ENCODE measurements around the gene PDE12.

DNA sequence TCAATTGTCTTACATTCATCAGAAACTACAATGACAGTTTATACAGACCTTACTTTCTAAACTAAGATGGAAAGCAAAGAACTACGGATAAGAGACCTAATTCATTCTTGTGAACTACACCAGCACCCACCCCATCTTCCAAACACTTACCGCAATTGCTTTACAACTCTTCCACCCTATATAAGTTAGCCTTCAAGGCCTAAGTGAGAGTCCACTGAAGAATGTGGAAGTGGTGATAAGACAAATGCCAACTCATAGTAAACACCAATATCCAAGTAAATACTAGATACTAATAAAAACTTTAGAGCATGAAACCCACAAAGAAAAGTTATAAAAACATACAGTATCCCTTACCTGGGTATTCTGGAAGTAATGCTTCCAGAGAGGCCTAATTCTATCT is 27.5 kb downstream of the PDE12 start:
- TF ChIP-seq GATA3 (IDR thresholded peaks at IDR 0.05; ENCODE audit: low read depth, low read length) (no peak), GATA2 (IDR thresholded peaks at IDR 0.05; ENCODE audit: low read depth, low read length) (no peak)
